K562 (cell line): ENCODE data around the gene IL26. TPM values are rescaled to one million over a fixed set of nuclear protein-coding genes. Genes with fewer than 3 reads are reported as not detected.

ENCODE experiments used
- ATAC-seq: fragments of 200-7000 bp; cut with Tn5 transposase; 3 replicates; pipeline ENCODE4 v1.9.1; 2020; ENCODE audit warnings: moderate library complexity
- BruUV-seq: library from RNA; stranded (reverse); fragments of 400-500 nt; replicated peaks from 2 replicates; lab custom pipeline; 2021; lab: Mats Ljungman, UMichigan
- CTCF ChIA-PET: fragments of 300-600 bp; formaldehyde crosslinking; extraction: SDS; loops from one replicate; lab custom pipeline; 2021; ENCODE audit warnings: low intra/inter-chr PET ratio; lab: Yijun Ruan, JAX
- POLR2A ChIA-PET: fragments of 300-600, 350-650 bp; sonication (Branson Sonifier 250); formaldehyde crosslinking; extraction: SDS; loops from one replicate; lab custom pipeline; 2021; ENCODE audit warnings: antibody characterized with exemption, inconsistent platforms; lab: Yijun Ruan, JAX
- DNase-seq, 4 experiments: peaks; one replicate each; pipeline versions ENCODE4 v3.0.0 to v3.0.0-alpha.2; 2011 to 2018; ENCODE audit warnings: low spot score in 3 of 4, mixed read lengths in 3 of 4; ENCODE audit errors: extremely low read depth in 1 of 4
- FAIRE-seq: peaks from 2 replicates; lab custom pipeline; 2011; peaks lifted over from hg19 to GRCh38; lab: Jason Lieb, UNC
- H2AFZ ChIP-seq: 2 replicates; pipeline ENCODE4 v1.6.0; 2011; ENCODE audit warnings: low read depth, low read length, control low read depth, inconsistent platforms
- H3K27ac ChIP-seq: fragments of 200-600 bp; 3 replicates; pipeline ENCODE4 v1.8.0; 2011; ENCODE audit warnings: low read depth, mild to moderate bottlenecking, control low read depth, inconsistent platforms, low read length, moderate library complexity, mixed read lengths; ENCODE audit errors: extremely low read depth
- H3K27me3 ChIP-seq, 2 experiments: fragments of 300-600 bp in 1 of 2; 2 replicates in 1 of 2; 3 replicates in 1 of 2; pipeline versions ENCODE4 v1.6.0 to v1.8.0; 2011; ENCODE audit warnings: inconsistent platforms in 2 of 2, low read length in 2 of 2, mild to moderate bottlenecking in 1 of 2, mixed read lengths in 1 of 2, moderate library complexity in 1 of 2; ENCODE audit not compliant: control insufficient read depth in 2 of 2, insufficient read depth in 2 of 2
- H3K36me3 ChIP-seq: fragments of 300-600 bp; 3 replicates; pipeline ENCODE4 v1.8.0; 2011; ENCODE audit warnings: mild to moderate bottlenecking, low read length, inconsistent platforms; ENCODE audit not compliant: control insufficient read depth, insufficient read depth
- H3K4me1 ChIP-seq, 2 experiments: fragments of 200-600 bp in 1 of 2; replicated peaks in 1 of 2; 2 replicates in 1 of 2; 3 replicates in 1 of 2; pipeline versions ENCODE4 v1.5.1 to v1.8.0; 2011; ENCODE audit warnings: inconsistent platforms in 2 of 2, low read length in 2 of 2, mild to moderate bottlenecking in 1 of 2, mixed read lengths in 1 of 2, moderate library complexity in 1 of 2; ENCODE audit not compliant: control insufficient read depth in 2 of 2, insufficient read depth in 2 of 2
- H3K4me2 ChIP-seq: 2 replicates; pipeline ENCODE4 v1.6.1; 2011; ENCODE audit warnings: low read length, control low read depth, inconsistent platforms, mixed read lengths; ENCODE audit not compliant: insufficient read depth
- H3K4me3 ChIP-seq: fragments of 200-600 bp; sonication (generic), shearing (Covaris generic); 2 replicates; pipeline ENCODE4 v1.5.1; 2016; ENCODE audit warnings: control low read depth, inconsistent platforms
- H3K79me2 ChIP-seq: fragments of 200-600 bp; 3 replicates; pipeline ENCODE4 v1.8.0; 2011; ENCODE audit warnings: low read length, inconsistent platforms; ENCODE audit not compliant: control insufficient read depth, insufficient read depth
- H3K9ac ChIP-seq, 2 experiments: 2 replicates each; pipeline versions ENCODE4 v1.6.0 to v1.6.1; 2011; ENCODE audit warnings: low read depth in 2 of 2, low read length in 2 of 2, control low read depth in 1 of 2, inconsistent platforms in 1 of 2, mild to moderate bottlenecking in 1 of 2, mixed read lengths in 1 of 2; ENCODE audit not compliant: insufficient read depth in 1 of 2
- H3K9me1 ChIP-seq: one replicate; pipeline ENCODE4 v1.6.0; 2011; ENCODE audit warnings: inconsistent platforms, mild to moderate bottlenecking, low read length, moderate library complexity; ENCODE audit not compliant: control insufficient read depth, insufficient read depth
- H3K9me3 ChIP-seq: replicated peaks from 2 replicates; pipeline ENCODE4 v1.5.1; 2011; ENCODE audit warnings: low read depth, low read length, inconsistent platforms; ENCODE audit not compliant: control insufficient read depth, insufficient read depth
- H4K20me1 ChIP-seq: replicated peaks from 2 replicates; pipeline ENCODE4 v1.6.1; 2011; ENCODE audit warnings: low read length, inconsistent platforms, mixed read lengths; ENCODE audit not compliant: control insufficient read depth, insufficient read depth
- CAMTA2 ChIP-seq: fragments of 250-450 bp; sonication (Bioruptor Pico); conservative IDR thresholded peaks from 2 replicates; pipeline ENCODE4 v1.5.1; 2022
- ESRRB ChIP-seq: fragments of 250-450 bp; sonication (Bioruptor Pico); IDR thresholded peaks from 2 replicates; pipeline ENCODE4 v1.5.0; 2020; ENCODE audit warnings: mild to moderate bottlenecking, moderate library complexity, borderline replicate concordance
- EWSR1 ChIP-seq: fragments of 450-650 bp; IDR thresholded peaks from 2 replicates; pipeline ENCODE4 v1.6.1; 2018; ENCODE audit warnings: borderline replicate concordance, mild to moderate bottlenecking, low read depth, moderate library complexity; ENCODE audit not compliant: partially characterized antibody
- MYNN ChIP-seq, 2 experiments: sonication (generic); formaldehyde crosslinking in 1 of 2; IDR thresholded peaks; 2 replicates each; pipeline versions ENCODE4 v1.5.0 to v1.6.1; 2016 to 2020; ENCODE audit warnings: antibody characterized with exemption in 1 of 2, missing genetic modification reagents in 1 of 2
- NCOA1 ChIP-seq: fragments of 450-650 bp; IDR thresholded peaks from 2 replicates; pipeline ENCODE4 v1.6.1; 2016; ENCODE audit warnings: low read depth
- SNAPC5 ChIP-seq: fragments of 250-450 bp; sonication (Bioruptor Pico); IDR thresholded peaks from 2 replicates; pipeline ENCODE4 v1.8.0; 2021; ENCODE audit warnings: moderate library complexity, mild to moderate bottlenecking, inconsistent platforms
- WGBS: fragments of 100-300 bp; shearing (Covaris generic); methylation state at CpG from one replicate; pipeline ENCODE4 v1.1.6; 2016; ENCODE audit warnings: low coverage, mixed read lengths; ENCODE audit not compliant: insufficient coverage; ENCODE audit errors: missing lambda C conversion rate; 5-methylcytosine and 5-hydroxymethylcytosine counted together
- in situ Hi-C: fragments of 300-500 bp; cut with MboI; formaldehyde crosslinking; loops from 4 replicates; pipeline ENCODE4 v1.15.0; 2018; ENCODE audit warnings: inconsistent platforms, mixed read lengths
- intact Hi-C: fragments of 100-400 bp; cut with micrococcal nuclease; formaldehyde crosslinking; loops from 2 replicates; pipeline ENCODE4 v1.14.2; 2022
- polyA plus RNA-seq, 8 experiments: library from polyadenylated mRNA; depleted of rRNA in 4 of 8; stranded (reverse) in 5 of 8; unstranded in 3 of 8; fragments of >200 nt; fragmentation: Nextera tagmentation in 2 of 8; fragmentation: Illumina TruSeq in 1 of 8; extraction: Ambion mirVana in 2 of 8; extraction: Trizol in 1 of 8; gene quantifications; 2 replicates each; pipeline versions ENCODE4 v1.2.1 to v1.2.3, GENCODE V29; 2011 to 2014; ENCODE audit warnings: inconsistent platforms in 1 of 8, missing spikeins in 1 of 8
- total RNA-seq, 7 experiments: library from RNA; depleted of rRNA in 6 of 7; stranded (reverse); fragments of >200 nt in 6 of 7; fragmentation: Illumina TruSeq in 2 of 7; extraction: Trizol in 2 of 7; gene quantifications; 2 replicates each; pipeline versions ENCODE4 v1.2.1 to v1.2.3, GENCODE V29; 2011 to 2021; ENCODE audit warnings: low replicate concordance in 1 of 7
- TF ChIP-seq, protein P1 (sequence below), 2 experiments: fragments of 200-800 bp in 1 of 2; sonication (Bioruptor generic) in 1 of 2; sonication (generic) in 1 of 2; formaldehyde crosslinking in 1 of 2; IDR thresholded peaks in 1 of 2; conservative IDR thresholded peaks in 1 of 2; 2 replicates each; pipeline versions ENCODE4 v1.5.0 to v1.6.1; 2016 to 2020; ENCODE audit warnings: missing compliant biosample characterization in 1 of 2, missing genetic modification characterization in 1 of 2, missing genetic modification reagents in 1 of 2
- TF ChIP-seq, protein P2 (sequence below), 2 experiments: fragments of 450-650 bp; IDR thresholded peaks; 2 replicates each; pipeline ENCODE4 v1.6.1; 2016
- TF ChIP-seq, protein P3 (sequence below), 2 experiments: fragments of 450-650 bp; IDR thresholded peaks; 2 replicates each; pipeline ENCODE4 v1.6.1; 2016; ENCODE audit warnings: mild to moderate bottlenecking in 2 of 2, borderline replicate concordance in 1 of 2, low read depth in 1 of 2, moderate library complexity in 1 of 2

The IL26 gene
- total and polyA plus RNA-seq, 9 of the 15 experiments (the other 6 are each of a cell fraction or from before 2014, with no cell fraction given): not detected

GRCh38 chr12:68240079-68240478 lies 14.5 kb upstream of the IL26 start:
- Histone ChIP-seq H3K27ac (no peak overlapping the region), H3K27me3 (no peaks in the 10 kb centered on the region), H3K4me2 (no peak overlapping the region; the same call in 1 of the 2 replicates), H3K79me2 (no peaks in the 10 kb centered on the region), H3K4me1 (peaks cover 0 to 8% of the 10 kb centered on the region in 2 experiments; a peak in 3 of 5 replicates), H3K9ac (no peak overlapping the region), H3K9me1 (no peaks in the 10 kb centered on the region), H3K4me3 (no peak overlapping the region), H4K20me1 (no peaks in the 10 kb centered on the region), H3K9me3 (no peaks in the 10 kb centered on the region), H3K36me3 (no peaks in the 10 kb centered on the region), H2AFZ (no peak overlapping the region)
- in situ Hi-C loops: no loop called here
- 0% methylated on average over 1 of the region's 1 CpG for WGBS
- ChIA-PET CTCF (no interaction called here), POLR2A (no interaction called here)
- BruUV-seq: no TSS peak
- intact Hi-C loops: no loop called here
- FAIRE-seq (peak; percentile 80), ATAC-seq (peak; percentile 70), DNase-seq (peak in 3 of 4 experiments; percentile 14 to 48 (median 22))
- TF ChIP-seq, protein P1, sequence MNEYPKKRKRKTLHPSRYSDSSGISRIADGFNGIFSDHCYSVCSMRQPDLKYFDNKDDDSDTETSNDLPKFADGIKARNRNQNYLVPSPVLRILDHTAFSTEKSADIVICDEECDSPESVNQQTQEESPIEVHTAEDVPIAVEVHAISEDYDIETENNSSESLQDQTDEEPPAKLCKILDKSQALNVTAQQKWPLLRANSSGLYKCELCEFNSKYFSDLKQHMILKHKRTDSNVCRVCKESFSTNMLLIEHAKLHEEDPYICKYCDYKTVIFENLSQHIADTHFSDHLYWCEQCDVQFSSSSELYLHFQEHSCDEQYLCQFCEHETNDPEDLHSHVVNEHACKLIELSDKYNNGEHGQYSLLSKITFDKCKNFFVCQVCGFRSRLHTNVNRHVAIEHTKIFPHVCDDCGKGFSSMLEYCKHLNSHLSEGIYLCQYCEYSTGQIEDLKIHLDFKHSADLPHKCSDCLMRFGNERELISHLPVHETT (CRISPR knock-in tag; conservative IDR thresholded peaks at IDR 0.05 in 1 of 2, IDR thresholded peaks at IDR 0.05 in 1 of 2): 0 out of 4 replicates have a peak, but pooled peaks of 1 of the 2 experiments have one; percentile 29
- TF ChIP-seq, protein P2, sequence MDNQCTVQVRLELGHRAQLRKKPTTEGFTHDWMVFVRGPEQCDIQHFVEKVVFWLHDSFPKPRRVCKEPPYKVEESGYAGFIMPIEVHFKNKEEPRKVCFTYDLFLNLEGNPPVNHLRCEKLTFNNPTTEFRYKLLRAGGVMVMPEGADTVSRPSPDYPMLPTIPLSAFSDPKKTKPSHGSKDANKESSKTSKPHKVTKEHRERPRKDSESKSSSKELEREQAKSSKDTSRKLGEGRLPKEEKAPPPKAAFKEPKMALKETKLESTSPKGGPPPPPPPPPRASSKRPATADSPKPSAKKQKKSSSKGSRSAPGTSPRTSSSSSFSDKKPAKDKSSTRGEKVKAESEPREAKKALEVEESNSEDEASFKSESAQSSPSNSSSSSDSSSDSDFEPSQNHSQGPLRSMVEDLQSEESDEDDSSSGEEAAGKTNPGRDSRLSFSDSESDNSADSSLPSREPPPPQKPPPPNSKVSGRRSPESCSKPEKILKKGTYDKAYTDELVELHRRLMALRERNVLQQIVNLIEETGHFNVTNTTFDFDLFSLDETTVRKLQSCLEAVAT (IDR thresholded peaks at IDR 0.05): no peak
- TF ChIP-seq SNAPC5 (CRISPR knock-in tag) (no peak), ESRRB (CRISPR knock-in tag) (no peak), CAMTA2 (no peak), MYNN (IDR thresholded peaks at IDR 0.05) (peak; percentile 97), MYNN (CRISPR knock-in tag; IDR thresholded peaks at IDR 0.05) (peak; percentile 79; the same call in 1 of the 2 replicates), NCOA1 (no peak), EWSR1 (no peak)
- TF ChIP-seq, protein P3, sequence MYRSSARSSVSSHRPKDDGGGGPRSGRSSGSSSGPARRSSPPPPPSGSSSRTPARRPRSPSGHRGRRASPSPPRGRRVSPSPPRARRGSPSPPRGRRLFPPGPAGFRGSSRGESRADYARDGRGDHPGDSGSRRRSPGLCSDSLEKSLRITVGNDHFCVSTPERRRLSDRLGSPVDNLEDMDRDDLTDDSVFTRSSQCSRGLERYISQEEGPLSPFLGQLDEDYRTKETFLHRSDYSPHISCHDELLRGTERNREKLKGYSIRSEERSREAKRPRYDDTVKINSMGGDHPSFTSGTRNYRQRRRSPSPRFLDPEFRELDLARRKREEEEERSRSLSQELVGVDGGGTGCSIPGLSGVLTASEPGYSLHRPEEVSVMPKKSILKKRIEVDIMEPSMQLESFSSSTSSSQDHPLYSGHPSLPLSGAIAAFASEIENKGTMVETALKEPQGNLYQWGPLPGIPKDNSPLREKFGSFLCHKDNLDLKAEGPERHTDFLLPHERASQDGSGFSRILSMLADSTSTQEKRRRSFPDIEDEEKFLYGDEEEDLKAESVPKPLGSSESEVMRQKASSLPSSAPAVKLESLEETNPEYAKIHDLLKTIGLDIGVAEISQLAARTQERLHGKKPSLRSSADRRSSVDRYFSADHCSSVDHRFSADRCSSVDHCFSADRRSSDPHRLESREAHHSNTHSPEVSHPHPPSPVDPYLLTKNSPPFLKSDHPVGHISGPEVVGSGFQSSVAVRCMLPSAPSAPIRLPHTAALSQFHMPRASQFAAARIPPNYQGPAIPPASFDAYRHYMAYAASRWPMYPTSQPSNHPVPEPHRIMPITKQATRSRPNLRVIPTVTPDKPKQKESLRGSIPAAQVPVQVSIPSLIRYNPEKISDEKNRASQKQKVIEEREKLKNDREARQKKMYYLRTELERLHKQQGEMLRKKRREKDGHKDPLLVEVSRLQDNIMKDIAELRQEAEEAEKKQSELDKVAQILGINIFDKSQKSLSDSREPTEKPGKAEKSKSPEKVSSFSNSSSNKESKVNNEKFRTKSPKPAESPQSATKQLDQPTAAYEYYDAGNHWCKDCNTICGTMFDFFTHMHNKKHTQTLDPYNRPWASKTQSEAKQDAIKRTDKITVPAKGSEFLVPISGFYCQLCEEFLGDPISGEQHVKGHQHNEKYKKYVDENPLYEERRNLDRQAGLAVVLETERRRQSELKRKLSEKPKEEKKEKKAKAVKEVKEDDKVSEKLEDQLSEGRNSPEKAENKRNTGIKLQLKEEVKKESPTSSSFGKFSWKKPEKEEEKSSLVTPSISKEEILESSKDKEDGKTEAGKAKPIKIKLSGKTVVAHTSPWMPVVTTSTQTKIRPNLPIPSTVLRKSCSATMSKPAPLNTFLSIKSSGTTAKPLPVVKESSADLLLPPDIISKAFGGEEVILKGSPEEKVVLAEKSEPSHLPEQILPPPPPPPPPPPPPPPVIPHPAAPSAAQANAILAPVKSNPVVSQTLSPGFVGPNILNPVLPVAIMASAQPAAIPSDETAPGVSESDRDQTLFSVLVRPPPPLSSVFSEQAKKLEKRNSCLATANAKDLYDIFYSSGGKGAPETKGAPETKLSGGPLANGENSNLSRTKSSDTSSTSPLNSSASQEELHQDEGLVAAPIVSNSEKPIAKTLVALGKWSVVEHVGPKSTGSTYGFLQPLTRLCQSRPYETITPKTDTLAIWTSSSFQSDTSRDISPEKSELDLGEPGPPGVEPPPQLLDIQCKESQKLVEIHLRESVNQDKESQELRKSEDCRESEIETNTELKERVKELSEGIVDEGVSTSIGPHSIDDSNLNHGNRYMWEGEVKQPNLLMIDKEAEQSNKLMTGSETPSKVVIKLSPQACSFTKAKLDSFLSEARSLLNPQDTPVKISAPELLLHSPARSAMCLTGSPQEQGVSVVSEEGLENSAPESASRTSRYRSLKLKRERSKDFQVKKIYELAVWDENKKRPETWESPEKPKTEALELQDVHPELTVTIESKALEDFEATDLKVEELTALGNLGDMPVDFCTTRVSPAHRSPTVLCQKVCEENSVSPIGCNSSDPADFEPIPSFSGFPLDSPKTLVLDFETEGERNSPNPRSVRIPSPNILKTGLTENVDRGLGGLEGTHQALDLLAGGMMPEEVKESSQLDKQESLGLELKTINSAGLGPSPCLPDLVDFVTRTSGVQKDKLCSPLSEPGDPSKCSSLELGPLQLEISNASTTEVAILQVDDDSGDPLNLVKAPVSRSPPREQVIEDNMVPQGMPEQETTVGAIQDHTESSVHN (IDR thresholded peaks at IDR 0.05; ENCODE audit: borderline replicate concordance in 1 of 2, low read depth in 1 of 2): peak in 1 of 2 experiments; percentile 63; a peak in 2 of 4 replicates
